Thyroid gland (tissue), 4 donors: ENCODE measurements around the gene HSPA1B. TPM values are rescaled to one million over a fixed set of nuclear protein-coding genes. Genes with fewer than 3 reads are reported as not detected.
"Not testable (repeated sequence)": the region's sequence is repeated elsewhere in the genome, so short reads cannot be mapped to it uniquely, and the experiment has no call there.

Experiments used
- DNase-seq, 2 donors: peaks; one replicate each; pipeline ENCODE4 v3.0.0-alpha.2; 2019
- H3K27ac ChIP-seq, 3 donors: fragments of 200-600 bp; sonication (generic); 1 replicate in 2 of 3; 2 replicates in 1 of 3; pipeline ENCODE4 v1.5.1; 2016 to 2019; ENCODE audit warnings: mild to moderate bottlenecking in 1 of 3, moderate library complexity in 1 of 3
- H3K27me3 ChIP-seq: fragments of 200-600 bp; sonication (generic); one replicate; pipeline ENCODE4 v1.5.1; 2019
- H3K36me3 ChIP-seq, 2 donors: fragments of 200-600 bp; sonication (generic); one replicate each; pipeline ENCODE4 v1.5.1; 2016 to 2019
- H3K4me1 ChIP-seq, 2 donors: fragments of 200-600 bp; sonication (generic); one replicate each; pipeline ENCODE4 v1.5.1; 2017 to 2019
- H3K4me3 ChIP-seq, 3 donors: fragments of 200-600 bp; sonication (generic); replicated peaks in 1 of 3; 1 replicate in 2 of 3; 2 replicates in 1 of 3; pipeline ENCODE4 v1.5.1; 2016; ENCODE audit warnings: mild to moderate bottlenecking in 1 of 3
- H3K9me3 ChIP-seq: fragments of 200-600 bp; sonication (generic); one replicate; pipeline ENCODE4 v1.5.1; 2017
- CTCF ChIP-seq, 6 experiments: fragments of 200-600 bp in 3 of 6; fragments of 450-650 bp in 3 of 6; sonication (generic) in 3 of 6; IDR thresholded peaks; one replicate each; pipeline ENCODE4 v1.5.1; 2016 to 2019; ENCODE audit warnings: antibody characterized with exemption in 6 of 6, mild to moderate bottlenecking in 2 of 6, inconsistent platforms in 1 of 6, moderate library complexity in 1 of 6
- POLR2A ChIP-seq, 2 donors: fragments of 450-650 bp; IDR thresholded peaks; one replicate each; pipeline ENCODE4 v1.6.1; 2017; ENCODE audit warnings: antibody characterized with exemption in 2 of 2, mild to moderate bottlenecking in 2 of 2, moderate library complexity in 1 of 2
- WGBS, 2 donors: methylation state at CpG; one replicate each; pipeline ENCODE4 v1.1.5; 2017; 5-methylcytosine and 5-hydroxymethylcytosine counted together
- intact Hi-C: fragments of 100-400 bp; cut with DNase I; formaldehyde crosslinking; loops from one replicate; pipeline ENCODE4 v1.15.1; 2023
- total RNA-seq, 4 donors: library from RNA; depleted of rRNA; stranded (reverse); fragments of >200 nt; gene quantifications; one replicate each; pipeline ENCODE4 v1.2.3, GENCODE V29; 2016

The HSPA1B gene
- total RNA-seq, 4 donors from 2014 or later, result 194 to 330 (median 256) TPM

GRCh38 chr6:31822036-31822821 is 5.3 kb upstream of the HSPA1B start:
- H3K27ac ChIP-seq, result peak overlapping the region; percentile 99 to 100 (median 99)
- H3K4me1 ChIP-seq, result peaks cover 59 to 78% of the 10 kb centered on the region in 2 donors
- H3K9me3 ChIP-seq, result no peaks in the 10 kb centered on the region
- H3K4me3 ChIP-seq, result peak overlapping the region in 2 of 3 donors; percentile 33 to 36
- DNase-seq, result peak; percentile 89 to 90
- intact Hi-C loops, result no loop called here
- TF ChIP-seq CTCF (IDR thresholded peaks at IDR 0.05), result no peak
- peak; percentile 47 to 91 for TF ChIP-seq POLR2A (IDR thresholded peaks at IDR 0.05)
- H3K27me3 ChIP-seq, result no peaks in the 10 kb centered on the region
- 2% methylated on average over 24 to 25 of the region's 25 CpGs for WGBS, 2 donors
- H3K36me3 ChIP-seq, result no peaks in the 10 kb centered on the region

GRCh38 chr6:31823592-31824196 is 3.8 kb upstream of the HSPA1B start:
- H3K4me3 ChIP-seq, DNase-seq, H3K27me3 ChIP-seq, H3K9me3 ChIP-seq, intact Hi-C loops, H3K36me3 ChIP-seq: not testable (repeated sequence)
- Histone ChIP-seq H3K27ac (peak overlapping the region; percentile 99 to 100 (median 99)), H3K4me1 (peaks cover 59 to 69% of the 10 kb centered on the region in 2 donors)
- 86 to 87% methylated on average over 9 of the region's 9 CpGs for WGBS, 2 donors

- peaks cover 50 to 51% of the 10 kb centered on the region in 2 donors for H3K4me1 ChIP-seq
- peak overlapping the region; percentile 99 to 100 (median 99) for H3K27ac ChIP-seq
- DNase-seq, result no peak
- H3K27me3 ChIP-seq, result no peaks in the 10 kb centered on the region
- WGBS, 2 donors, result 61 to 63% methylated on average over 4 of the region's 4 CpGs
- TF ChIP-seq CTCF (IDR thresholded peaks at IDR 0.05), result no peak
- TF ChIP-seq POLR2A (IDR thresholded peaks at IDR 0.05), result no peak
- intact Hi-C loops, result no loop called here
- no peaks in the 10 kb centered on the region for H3K9me3 ChIP-seq
- no peaks in the 10 kb centered on the region for H3K36me3 ChIP-seq
- no peak overlapping the region for H3K4me3 ChIP-seq
Observed at GRCh38 chr6:31825553-31825952, 2.0 kb upstream of the HSPA1B start.

- peak; percentile 93 to 94 for DNase-seq
- peak; percentile 72 to 85 for TF ChIP-seq POLR2A (IDR thresholded peaks at IDR 0.05)
- no peak for TF ChIP-seq CTCF (IDR thresholded peaks at IDR 0.05)
- H3K4me3 ChIP-seq, result peak overlapping the region in 2 of 3 donors; percentile 7 to 36
- peaks cover 50 to 55% of the 10 kb centered on the region in 2 donors for H3K4me1 ChIP-seq
- 0 to 5% methylated on average over 13 of the region's 13 CpGs for WGBS, 2 donors
- H3K36me3 ChIP-seq, result no peaks in the 10 kb centered on the region
- intact Hi-C loops, result no loop called here
- peak overlapping the region; percentile 99 to 100 (median 99) for H3K27ac ChIP-seq
- no peaks in the 10 kb centered on the region for H3K9me3 ChIP-seq
- no peaks in the 10 kb centered on the region for H3K27me3 ChIP-seq
Observed at GRCh38 chr6:31826793-31827285, 699 bp upstream of the HSPA1B start.

GRCh38 chr6:31829633-31830283 is 2.2 kb downstream of the HSPA1B start:
- TF ChIP-seq POLR2A (IDR thresholded peaks at IDR 0.05), result peak in 1 of 2 donors; percentile 7
- TF ChIP-seq CTCF (IDR thresholded peaks at IDR 0.05), result peak in 3 of 6 experiments; percentile 39 to 89 (median 57)
- Histone ChIP-seq H3K27me3 (no peaks in the 10 kb centered on the region), H3K4me3 (peak overlapping the region in 2 of 3 donors; percentile 32 to 54), H3K9me3 (no peaks in the 10 kb centered on the region), H3K4me1 (peaks cover 28 to 30% of the 10 kb centered on the region in 2 donors), H3K27ac (peak overlapping the region; percentile 11 to 92 (median 92)), H3K36me3 (no peaks in the 10 kb centered on the region)
- intact Hi-C loops, result loop anchor here (5.0 to 10.0 kb wide), 2 partner anchors 105 to 147 kb away; partner anchors contain the start of genes DDAH2, LY6G5C, LY6G6C and MPIG6B
- peak; percentile 29 to 31 for DNase-seq
- WGBS, 2 donors, result 0% methylated on average over 11 to 15 of the region's 15 CpGs
